Common myeloid progenitor, CD34-positive (primary cell): ENCODE results near the gene CKS1B.
A peak's percentile ranks its signal among the peaks of the same experiment; 100 is the strongest.
"Not testable (repeated sequence)": the region's sequence is repeated elsewhere in the genome, so short reads cannot be mapped to it uniquely, and the experiment has no call there.

ENCODE experiments used
- CTCF ChIA-PET: fragments of 350-600 bp; sonication (Branson Sonifier 250); formaldehyde crosslinking; loops from one replicate; lab custom pipeline; 2021; ENCODE audit warnings: antibody characterized with exemption; lab: Charles Lee
- POLR2A ChIA-PET: fragments of 350-600 bp; sonication (Branson Sonifier 250); formaldehyde crosslinking; loops from one replicate; lab custom pipeline; 2021; ENCODE audit warnings: antibody characterized with exemption; lab: Charles Lee
- DNase-seq, 3 donors: peaks; one replicate each; pipeline versions ENCODE4 v3.0.0 to v3.0.0-alpha.2; 2013
- H3K27ac ChIP-seq, 2 experiments: 1 replicate in 1 of 2; 2 replicates in 1 of 2; pipeline ENCODE4 v1.7.0; 2013; ENCODE audit warnings: inconsistent platforms in 2 of 2, low read length in 2 of 2, mild to moderate bottlenecking in 2 of 2, low read depth in 1 of 2, moderate library complexity in 1 of 2; ENCODE audit not compliant: severe bottlenecking in 2 of 2, insufficient read depth in 1 of 2, poor library complexity in 1 of 2
- H3K27me3 ChIP-seq, 5 experiments: replicated peaks in 2 of 5; 1 replicate in 3 of 5; 2 replicates in 2 of 5; pipeline versions ENCODE4 v1.6.1 to v1.7.0; 2013; ENCODE audit warnings: low read length in 4 of 5, mild to moderate bottlenecking in 2 of 5, moderate library complexity in 2 of 5, inconsistent platforms in 1 of 5; ENCODE audit not compliant: insufficient read depth in 5 of 5, control insufficient read depth in 4 of 5
- H3K36me3 ChIP-seq, 4 experiments: 1 replicate in 2 of 4; 2 replicates in 2 of 4; pipeline versions ENCODE4 v1.6.1 to v1.7.0; 2013; ENCODE audit warnings: low read length in 3 of 4, control low read depth in 1 of 4, mild to moderate bottlenecking in 1 of 4; ENCODE audit not compliant: control insufficient read depth in 4 of 4, insufficient read depth in 4 of 4
- H3K4me1 ChIP-seq, 4 experiments: 1 replicate in 3 of 4; 2 replicates in 1 of 4; pipeline versions ENCODE4 v1.6.1 to v1.7.1; 2013; ENCODE audit warnings: low read length in 3 of 4, mild to moderate bottlenecking in 3 of 4, control low read depth in 1 of 4, inconsistent platforms in 1 of 4, moderate library complexity in 1 of 4; ENCODE audit not compliant: control insufficient read depth in 4 of 4, insufficient read depth in 4 of 4; ENCODE audit errors: control extremely low read depth in 1 of 4
- H3K4me3 ChIP-seq, 7 experiments: 1 replicate in 4 of 7; 2 replicates in 3 of 7; pipeline versions ENCODE4 v1.5.1 to v1.7.0; 2013; ENCODE audit warnings: mild to moderate bottlenecking in 7 of 7, low read length in 6 of 7, moderate library complexity in 6 of 7, inconsistent platforms in 2 of 7, low read depth in 2 of 7, control low read depth in 1 of 7; ENCODE audit not compliant: insufficient read depth in 4 of 7, control insufficient read depth in 1 of 7; ENCODE audit errors: extremely low read depth in 1 of 7
- H3K9me3 ChIP-seq, 5 experiments: 1 replicate in 4 of 5; 2 replicates in 1 of 5; pipeline versions ENCODE4 v1.6.1 to v1.7.1; 2013; ENCODE audit warnings: low read length in 4 of 5, mild to moderate bottlenecking in 2 of 5, inconsistent platforms in 1 of 5, low read depth in 1 of 5, moderate library complexity in 1 of 5; ENCODE audit not compliant: control insufficient read depth in 4 of 5, insufficient read depth in 2 of 5; ENCODE audit errors: control extremely low read depth in 1 of 5
- WGBS: methylation state at CpG from one replicate; pipeline ENCODE4 v1.1.5; 2013; ENCODE audit not compliant: insufficient coverage; 5-methylcytosine and 5-hydroxymethylcytosine counted together

The CKS1B gene

DNA sequence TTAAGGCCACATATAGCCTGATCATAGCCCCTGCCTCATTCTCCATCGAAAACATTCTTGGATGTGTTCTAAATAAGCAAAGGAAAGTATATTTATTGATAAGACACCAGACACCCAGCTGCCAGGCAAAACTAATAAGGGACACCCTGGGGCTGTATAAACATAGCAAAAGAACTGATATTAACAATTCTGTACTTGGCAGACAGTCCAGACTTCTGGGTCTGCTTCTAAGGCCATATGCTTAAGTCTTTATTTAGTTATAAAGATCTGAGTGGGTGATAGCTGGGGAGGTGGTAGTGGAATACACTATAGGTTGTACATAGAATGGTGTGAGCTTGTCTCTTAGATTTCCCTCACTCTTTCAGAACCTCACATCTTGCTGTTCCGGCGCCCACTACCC is 3.9 kb downstream of the CKS1B start:
- CTCF ChIA-PET = interaction anchor here (1.0 to 20.2 kb wide), 7 partner anchors 9 to 82 kb away, joined by 3 to 320 read pairs (median 6); partner anchors contain the start of genes LENEP, PBXIP1 and ZBTB7B
- H3K4me1 ChIP-seq = peaks cover 38 to 50% (median 49%) of the 10 kb centered on the region in 4 experiments
- POLR2A ChIA-PET = no interaction called here
- DNase-seq = no peak
- no CpG with 5 or more reads among the region's 3 CpGs for WGBS
- H3K9me3 ChIP-seq = no peaks in the 10 kb centered on the region
- peaks cover 0 to 16% (median 4%) of the 10 kb centered on the region in 4 experiments for H3K36me3 ChIP-seq
- peak overlapping the region; percentile 11 to 98 for H3K27ac ChIP-seq
- peak overlapping the region in 1 of 7 experiments; percentile 26 for H3K4me3 ChIP-seq
- H3K27me3 ChIP-seq = no peaks in the 10 kb centered on the region

DNA sequence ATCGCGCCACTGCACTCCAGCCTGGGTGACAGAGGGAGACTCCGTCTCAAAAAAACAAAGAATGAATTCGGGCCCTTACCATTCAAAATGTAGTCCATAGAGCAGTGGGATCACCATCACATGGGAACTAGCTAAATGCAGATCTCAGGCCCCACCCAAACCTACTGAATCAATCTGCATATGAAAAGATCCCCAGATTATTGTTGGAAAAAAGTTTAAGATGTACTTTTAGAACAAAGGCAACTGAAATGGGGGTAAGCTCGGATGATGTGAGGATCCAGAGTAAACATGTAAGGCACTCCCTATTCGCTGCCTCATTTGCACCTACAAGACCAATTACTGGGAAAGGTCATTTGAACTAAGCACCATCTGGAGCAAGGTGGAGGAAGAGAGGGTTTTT is 7.9 kb downstream of the CKS1B start:
- Histone ChIP-seq H3K9me3 (no peaks in the 10 kb centered on the region), H3K27me3 (no peaks in the 10 kb centered on the region), H3K36me3 (peaks cover 0 to 19% (median 5%) of the 10 kb centered on the region in 4 experiments), H3K27ac (peak overlapping the region in 1 of 2 experiments; percentile 57), H3K4me1 (peaks cover 20 to 35% (median 35%) of the 10 kb centered on the region in 4 experiments), H3K4me3 (peak overlapping the region in 6 of 7 experiments; percentile 76 to 99 (median 81))
- 65% methylated on average over 3 of the region's 6 CpGs for WGBS
- DNase-seq = no peak
- POLR2A ChIA-PET = interaction anchor here (1.0 kb wide), 1 partner anchor 9 kb away, joined by 4 read pairs; no protein-coding TSS in a partner anchor
- CTCF ChIA-PET = interaction anchor here (1.1 to 20.2 kb wide), 5 partner anchors 9 to 77 kb away, joined by 3 to 320 read pairs (median 9); partner anchors contain the start of genes CKS1B, LENEP and ZBTB7B

GRCh38 chr1:154982897-154983648 is 8.6 kb downstream of the CKS1B start, which contains the start of gene FLAD1:
FLAD1 (plus strand) TSS chr1:154983344; CDS start chr1:154983695, 351 bp downstream.
- POLR2A ChIA-PET = interaction anchor here (0.6 to 1.0 kb wide), 3 partner anchors 9 to 12 kb away, joined by 3 to 4 read pairs (median 3); partner anchors contain the start of gene SHC1
- H3K4me3 ChIP-seq = peak within 1 kb of the TSS; percentile 70 to 99 (median 81)
- CTCF ChIA-PET = interaction anchor here (1.0 to 20.2 kb wide), 6 partner anchors 9 to 75 kb away, joined by 3 to 320 read pairs (median 6); partner anchors contain the start of genes CKS1B, LENEP, PBXIP1 and PMVK
- H3K27me3 ChIP-seq = no peaks in the 10 kb centered on the region
- H3K4me1 ChIP-seq = peaks cover 13 to 28% (median 28%) of the 10 kb centered on the region in 4 experiments
- peaks cover 3 to 25% (median 11%) of the 10 kb centered on the region in 4 experiments for H3K36me3 ChIP-seq
- peak within 1 kb of the TSS; percentile 76 to 83 for H3K27ac ChIP-seq
- no peaks in the 10 kb centered on the region for H3K9me3 ChIP-seq
- peak; percentile 99 to 100 (median 99) for DNase-seq
- WGBS = 1% methylated on average over 26 of the region's 26 CpGs

DNA sequence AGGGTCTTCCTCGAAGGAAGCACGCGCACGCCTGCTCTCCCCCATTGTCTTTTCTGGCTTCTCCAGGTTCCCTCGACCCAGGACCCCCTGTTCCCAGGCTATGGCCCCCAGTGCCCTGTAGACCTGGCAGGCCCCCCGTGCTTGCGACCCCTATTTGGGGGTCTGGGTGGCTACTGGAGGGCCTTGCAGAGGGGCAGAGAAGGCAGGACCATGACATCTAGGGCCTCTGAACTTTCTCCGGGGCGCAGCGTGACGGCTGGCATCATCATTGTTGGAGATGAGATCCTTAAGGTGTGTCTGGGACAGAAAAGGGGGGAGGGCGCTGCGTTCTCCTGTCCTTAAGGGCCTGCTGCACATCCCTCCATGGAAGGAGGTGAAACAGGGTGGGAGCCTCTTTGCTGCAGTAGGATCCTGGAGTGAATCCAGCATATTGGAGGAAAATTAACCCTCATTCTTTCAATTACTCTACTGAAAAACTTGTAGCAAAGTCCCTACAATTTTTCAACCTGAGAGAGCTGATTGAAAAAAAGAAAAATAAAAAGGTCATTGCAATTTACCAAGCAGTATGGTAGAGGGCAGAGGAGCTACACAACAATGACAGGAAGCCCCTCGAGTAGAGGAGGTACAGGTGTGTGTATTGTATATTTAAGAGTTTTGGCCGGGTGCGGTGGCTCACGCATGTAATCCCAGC is 9.4 kb downstream of the CKS1B start:
- Histone ChIP-seq H3K9me3 (no peaks in the 10 kb centered on the region), H3K4me3 (peak overlapping the region in 6 of 7 experiments; percentile 76 to 99 (median 81)), H3K36me3 (peaks cover 3 to 29% (median 20%) of the 10 kb centered on the region in 4 experiments), H3K27ac (peak overlapping the region; percentile 76 to 83), H3K27me3 (no peaks in the 10 kb centered on the region), H3K4me1 (peaks cover 9 to 24% (median 23%) of the 10 kb centered on the region in 4 experiments)
- POLR2A ChIA-PET = interaction anchor here (0.6 to 1.0 kb wide), 3 partner anchors 10 to 541 kb away, joined by 3 to 4 read pairs (median 3); partner anchors contain the start of gene SHC1
- CTCF ChIA-PET = interaction anchor here (1.0 to 20.2 kb wide), 6 partner anchors 10 to 47 kb away, joined by 3 to 320 read pairs (median 7); partner anchors contain the start of genes CKS1B, LENEP, PBXIP1 and PMVK
- DNase-seq = no peak
- WGBS = 16% methylated on average over 8 of the region's 17 CpGs

GRCh38 chr1:154986736-154987135 is 12.3 kb downstream of the CKS1B start:
- ChIA-PET POLR2A (interaction anchor here (0.7 kb wide), 1 partner anchor 359 kb away, joined by 4 read pairs; no protein-coding TSS in a partner anchor), CTCF (interaction anchor here (1.2 to 20.2 kb wide), 5 partner anchors 8 to 65 kb away, joined by 3 to 320 read pairs (median 13); partner anchors contain the start of genes LENEP and ZBTB7B)
- WGBS = 100% methylated on average over 1 of the region's 4 CpGs
- H3K36me3 ChIP-seq = peaks cover 6 to 42% (median 31%) of the 10 kb centered on the region in 4 experiments
- not testable (repeated sequence) for H3K9me3 ChIP-seq, H3K4me3 ChIP-seq, DNase-seq, H3K27me3 ChIP-seq, H3K27ac ChIP-seq
- H3K4me1 ChIP-seq = peaks cover 9 to 24% (median 17%) of the 10 kb centered on the region in 4 experiments

DNA sequence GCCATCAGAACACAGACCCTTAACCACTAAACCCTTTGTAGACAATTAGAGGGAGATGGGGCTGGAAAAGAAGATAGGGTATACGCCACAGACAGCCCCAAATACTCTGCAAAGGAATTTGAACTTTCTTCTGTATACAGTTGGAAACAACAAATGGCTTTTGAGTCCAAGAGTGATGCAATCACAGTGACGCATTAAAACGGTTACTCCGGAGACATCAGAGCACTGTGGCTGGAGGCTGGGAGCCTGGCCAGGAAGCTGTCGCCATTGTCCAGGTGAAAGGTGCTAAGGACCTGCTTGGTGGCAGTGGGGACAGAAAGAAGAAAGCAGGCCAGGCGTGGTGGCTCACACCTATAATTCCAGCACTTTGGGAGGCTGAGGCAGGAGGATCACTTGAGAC is 12.8 kb downstream of the CKS1B start:
- H3K27ac ChIP-seq = no peak overlapping the region

More for the DNA sequence above, 12.8 kb downstream of the CKS1B start:
- DNase-seq = no peak
- CTCF ChIA-PET = interaction anchor here (1.1 to 20.2 kb wide), 9 partner anchors 9 to 72 kb away, joined by 3 to 320 read pairs (median 8); partner anchors contain the start of genes CKS1B, LENEP, PYGO2 and ZBTB7B
- WGBS = 95% methylated on average over 4 of the region's 6 CpGs
- peaks cover 6 to 42% (median 31%) of the 10 kb centered on the region in 4 experiments for H3K36me3 ChIP-seq
- POLR2A ChIA-PET = interaction anchor here (0.7 kb wide), 1 partner anchor 360 kb away, joined by 4 read pairs; no protein-coding TSS in a partner anchor
- no peaks in the 10 kb centered on the region for H3K9me3 ChIP-seq
- H3K27me3 ChIP-seq = no peaks in the 10 kb centered on the region
- peaks cover 8 to 19% (median 16%) of the 10 kb centered on the region in 4 experiments for H3K4me1 ChIP-seq
- no peak overlapping the region for H3K4me3 ChIP-seq
